ENCODE measurements around the gene CDH23.

GRCh38 chr10:71621231-71622153 lies 224.8 kb downstream of the CDH23 start:
- TF ChIP-seq EZH2 (IDR thresholded peaks at IDR 0.05; ENCODE audit: borderline replicate concordance) (no peak), CTCF (IDR thresholded peaks at IDR 0.05; ENCODE audit: poor library complexity) (no peak)
